Umbilical cord (tissue), 2 donors: ENCODE measurements around the gene IRF3. TPM values are rescaled to one million over a fixed set of nuclear protein-coding genes. Genes with fewer than 3 reads are reported as not detected.

Experiments used
- DNase-seq: peaks from one replicate; pipeline ENCODE4 v3.0.0-alpha.2; 2015; ENCODE audit warnings: low spot score
- total RNA-seq: library from RNA; depleted of rRNA; stranded (reverse); fragments of >200 nt; gene quantifications from one replicate; pipeline ENCODE4 v1.2.3, GENCODE V29; 2014; ENCODE audit warnings: low replicate concordance; ENCODE audit not compliant: insufficient read depth

Gene IRF3
- total RNA-seq, 1 donor from 2014 or later = 102 TPM

DNA sequence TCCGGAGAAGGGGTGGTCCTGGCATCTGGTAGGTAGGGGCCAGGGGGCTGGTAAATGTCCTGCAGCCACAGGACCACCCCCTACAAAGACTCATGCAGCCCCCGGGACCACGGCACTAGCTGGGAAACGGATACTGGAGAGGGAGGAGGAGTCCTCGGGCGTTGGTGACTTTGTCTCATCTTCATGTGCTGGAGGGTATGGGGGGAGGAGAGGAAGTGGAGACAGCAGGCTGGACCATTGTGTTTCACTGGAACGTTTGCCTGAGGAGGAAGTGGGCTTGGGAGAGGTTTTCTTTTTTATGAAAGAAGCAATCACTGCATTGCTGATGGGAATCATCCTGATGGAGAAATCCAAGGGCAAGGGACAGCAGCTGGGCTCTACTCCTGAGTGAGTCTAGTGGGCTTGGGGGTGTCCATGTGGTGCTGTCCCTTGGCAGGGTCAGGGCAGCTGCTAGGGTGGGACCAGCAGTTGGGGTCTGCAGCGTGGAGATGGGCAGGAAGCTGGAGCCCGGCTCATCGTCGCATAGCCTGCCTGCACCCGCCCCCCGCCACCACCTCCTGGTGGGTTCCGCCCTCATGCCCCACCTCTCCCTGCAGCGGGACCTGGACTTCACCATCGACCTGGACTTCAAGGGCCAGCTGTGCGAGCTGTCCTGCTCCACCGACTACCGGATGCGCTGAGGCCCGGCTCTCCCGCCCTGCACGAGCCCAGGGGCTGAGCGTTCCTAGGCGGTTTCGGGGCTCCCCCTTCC is 22.1 kb upstream of the IRF3 start:
- no peak for DNase-seq

- no peak for DNase-seq
These were observed 21.5 kb upstream of the IRF3 start for GRCh38 chr19:49687150-49687549.

DNA sequence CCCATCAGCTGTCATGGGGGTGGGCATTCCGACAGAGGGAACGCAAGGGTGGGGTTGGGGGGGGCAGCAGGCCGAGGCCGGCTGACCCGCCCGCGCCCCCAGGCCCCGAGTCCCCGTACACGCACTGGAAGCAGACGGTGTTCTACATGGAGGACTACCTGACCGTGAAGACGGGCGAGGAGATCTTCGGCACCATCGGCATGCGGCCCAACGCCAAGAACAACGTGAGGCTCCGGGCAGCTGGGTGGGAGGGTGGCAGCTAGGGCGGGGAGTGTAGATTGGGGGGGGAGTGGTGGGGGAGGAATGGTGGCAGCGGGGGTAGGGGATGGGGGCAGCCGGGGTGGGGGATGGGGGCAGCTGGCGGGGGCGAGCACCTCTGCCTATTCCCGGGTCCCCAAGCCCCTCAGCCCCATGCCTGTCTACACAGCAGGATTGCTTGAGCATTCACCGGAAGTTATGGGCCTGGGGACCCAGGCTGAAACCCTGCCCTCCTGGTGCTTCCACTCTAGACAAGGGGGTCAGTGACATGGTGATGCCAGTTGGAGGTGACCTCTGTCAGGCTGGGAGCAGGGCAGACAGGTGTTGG is 20.9 kb upstream of the IRF3 start:
- no peak for DNase-seq

DNA sequence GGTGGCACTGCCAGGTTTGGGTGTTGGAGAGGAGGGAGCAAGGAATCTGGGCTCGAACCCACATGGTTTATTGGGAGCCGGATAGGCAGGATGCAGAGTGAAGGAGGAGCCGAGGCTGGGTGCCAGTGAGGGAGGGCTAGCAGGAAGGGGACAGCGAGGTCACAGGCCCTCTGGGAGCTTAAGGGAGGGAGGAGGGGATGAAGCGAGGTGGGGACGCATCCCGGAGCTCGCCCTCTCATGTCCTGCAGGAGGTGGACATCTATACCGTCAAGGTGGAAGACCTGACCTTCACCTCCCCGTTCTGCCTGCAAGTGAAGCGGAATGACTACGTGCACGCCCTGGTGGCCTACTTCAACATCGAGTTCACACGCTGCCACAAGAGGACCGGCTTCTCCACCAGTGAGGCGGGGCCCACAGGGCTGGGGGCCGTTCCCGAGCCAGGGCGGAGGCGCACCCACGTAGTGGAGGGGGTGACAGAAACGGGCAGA is 20.2 kb upstream of the IRF3 start:
- no peak for DNase-seq

DNA sequence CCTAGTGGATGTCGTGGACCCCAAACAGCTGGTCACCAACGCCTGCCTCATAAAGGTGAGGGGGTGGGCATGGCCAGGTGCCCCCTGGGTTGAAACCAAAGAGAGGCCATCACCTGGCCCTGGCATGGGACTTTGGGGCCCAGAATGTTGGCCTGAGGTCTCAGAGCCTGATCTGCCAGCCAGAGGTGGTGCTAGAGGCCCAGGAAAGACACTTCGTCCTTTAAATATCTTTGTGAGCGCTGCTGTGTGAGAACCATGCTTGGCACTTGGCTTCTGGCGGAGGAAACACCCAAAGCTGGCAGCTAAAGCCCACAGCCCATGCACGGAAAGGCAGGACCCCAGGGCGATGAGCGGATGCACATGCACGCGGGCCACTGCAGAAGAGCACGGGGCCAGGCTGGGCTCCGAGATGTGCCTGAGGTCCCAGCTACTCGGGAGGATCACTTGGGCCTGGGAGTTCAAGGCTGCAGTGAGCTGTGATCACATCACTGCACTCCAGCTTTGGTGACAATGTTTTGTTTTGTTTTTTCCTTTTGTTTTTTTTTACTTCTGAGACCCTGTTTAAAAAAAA is 19.4 kb upstream of the IRF3 start:
- no peak for DNase-seq

DNA sequence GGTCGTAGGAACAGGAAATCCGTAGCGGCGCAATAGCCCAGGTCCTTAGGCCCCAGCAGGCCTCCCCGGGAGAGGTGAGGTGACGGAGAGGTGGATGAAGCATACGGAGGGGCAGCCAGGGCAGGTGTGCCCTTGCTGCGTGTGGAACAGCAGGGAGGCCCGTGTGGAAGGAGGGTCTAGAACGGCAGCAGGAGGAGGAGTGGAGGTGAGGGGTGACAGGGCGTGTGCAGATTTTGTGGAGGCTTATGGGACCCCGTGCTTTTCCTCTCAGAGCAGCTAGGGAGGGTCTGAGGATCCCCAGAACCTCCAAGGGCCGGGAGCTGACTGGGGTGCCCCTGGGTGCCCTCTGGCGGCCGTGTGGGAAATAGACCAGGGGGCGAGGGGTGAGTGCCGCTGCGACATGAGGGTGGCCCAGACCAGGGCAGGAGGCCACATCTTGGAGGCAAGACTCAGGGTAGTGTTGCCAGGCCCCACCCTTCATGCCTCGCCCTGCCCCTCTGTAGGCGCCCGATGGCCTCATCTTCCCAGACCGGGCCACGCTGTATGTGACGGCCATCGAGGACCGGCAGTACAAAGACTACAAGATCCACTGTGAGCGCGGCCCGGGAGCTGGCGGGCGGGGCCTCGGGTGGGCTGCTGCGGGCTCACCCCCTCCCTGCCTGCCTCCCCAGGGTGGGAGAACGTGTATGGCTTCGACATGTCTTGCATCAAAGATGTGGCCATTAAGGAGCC is 18.8 kb upstream of the IRF3 start:
- no peak for DNase-seq

- no peak for DNase-seq
These were observed 18.2 kb upstream of the IRF3 start for GRCh38 chr19:49683814-49684250.

DNA sequence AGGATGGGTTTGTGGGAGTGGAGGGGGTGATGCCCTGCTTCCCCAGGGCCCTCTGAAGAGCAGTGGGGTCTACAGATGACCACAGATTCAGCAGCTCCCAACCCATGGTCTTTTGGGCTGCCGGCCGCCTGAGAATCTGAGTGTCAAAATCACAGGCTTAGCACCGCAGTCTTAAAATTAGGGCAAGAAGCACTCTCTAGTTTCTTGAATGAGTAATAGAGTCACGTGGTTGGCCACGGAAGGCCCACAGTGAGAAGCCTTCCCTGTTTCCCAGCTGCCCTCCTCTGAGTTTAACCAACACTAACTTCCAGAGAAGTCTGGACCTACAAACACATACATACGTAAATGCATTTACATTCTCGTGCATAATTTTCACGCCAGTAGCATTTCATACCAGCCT is 16.6 kb upstream of the IRF3 start:
- DNase-seq = no peak

GRCh38 chr19:49681830-49682229 is 16.2 kb upstream of the IRF3 start:
- DNase-seq = no peak

GRCh38 chr19:49680421-49681351 is 15.0 kb upstream of the IRF3 start:
- peak; percentile 91 for DNase-seq

GRCh38 chr19:49679771-49680413 is 14.2 kb upstream of the IRF3 start:
- DNase-seq = no peak

- DNase-seq = no peak
These were observed 13.5 kb upstream of the IRF3 start for GRCh38 chr19:49678985-49679770.

- DNase-seq = peak; percentile 79
These were observed 12.4 kb upstream of the IRF3 start for GRCh38 chr19:49677901-49678674.

DNA sequence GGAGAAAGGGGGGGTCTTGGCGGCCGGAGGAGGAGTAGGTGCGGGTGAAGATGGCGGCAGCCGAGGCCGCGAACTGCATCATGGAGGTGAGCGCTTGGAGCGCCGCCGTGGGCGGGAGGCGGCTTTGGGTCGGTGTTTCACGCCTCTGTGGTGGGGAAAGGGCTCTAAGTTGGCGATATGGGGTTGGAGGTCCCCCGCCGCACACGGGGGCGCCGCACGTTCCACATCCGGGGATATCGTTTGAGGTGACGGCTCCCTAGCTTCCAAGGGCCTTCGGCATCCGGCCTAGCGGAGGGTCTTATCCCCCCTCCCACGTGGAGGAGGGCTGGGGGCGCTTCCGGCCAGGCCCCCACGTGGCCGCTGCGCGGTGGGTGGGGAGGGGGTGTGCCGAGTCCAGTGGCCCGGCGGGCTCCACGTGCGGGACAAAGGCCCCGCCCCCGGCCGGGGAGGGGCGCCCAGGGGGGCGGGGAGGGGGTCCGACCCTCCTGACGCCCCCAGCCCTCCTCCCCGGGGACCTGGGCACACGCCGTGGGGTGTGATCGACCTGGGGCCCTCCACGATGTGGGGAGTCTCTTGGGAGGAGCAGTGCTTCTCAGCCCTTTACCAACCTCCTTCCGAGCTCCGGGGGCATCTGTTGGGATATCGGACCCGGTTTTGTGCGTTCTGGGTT is 11.7 kb upstream of the IRF3 start, which contains the start of gene PRMT1:
PRMT1 (plus strand) TSS at position 41 of the 670 bp plus-strand sequence; CDS start at position 51, 10 bp downstream.
- DNase-seq = peak; percentile 56

DNA sequence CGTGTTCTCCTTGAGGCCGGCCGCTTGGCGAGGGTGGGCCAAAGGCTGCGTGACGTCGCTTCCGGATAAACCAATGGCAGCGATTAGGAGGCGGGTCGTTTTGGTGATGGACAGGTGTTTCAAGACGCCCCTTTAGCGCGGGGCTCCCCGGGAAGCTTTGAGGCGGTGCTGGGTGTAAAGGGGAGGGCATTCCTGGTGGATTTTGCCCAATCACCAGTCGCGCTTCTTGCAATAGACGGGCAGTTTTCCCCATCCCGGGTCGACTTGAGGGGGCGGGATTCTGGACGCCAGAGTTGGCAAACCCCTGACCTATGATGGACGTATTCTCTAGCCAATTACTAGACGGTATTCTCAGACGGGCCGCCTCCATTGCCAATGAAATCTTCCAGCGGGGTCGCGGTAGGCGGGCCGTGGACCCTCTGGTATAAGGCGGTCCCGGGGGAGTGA is 11.2 kb upstream of the IRF3 start:
- DNase-seq = peak; percentile 100

- no peak for DNase-seq
These were observed 10.6 kb upstream of the IRF3 start for GRCh38 chr19:49676136-49676783.

DNA sequence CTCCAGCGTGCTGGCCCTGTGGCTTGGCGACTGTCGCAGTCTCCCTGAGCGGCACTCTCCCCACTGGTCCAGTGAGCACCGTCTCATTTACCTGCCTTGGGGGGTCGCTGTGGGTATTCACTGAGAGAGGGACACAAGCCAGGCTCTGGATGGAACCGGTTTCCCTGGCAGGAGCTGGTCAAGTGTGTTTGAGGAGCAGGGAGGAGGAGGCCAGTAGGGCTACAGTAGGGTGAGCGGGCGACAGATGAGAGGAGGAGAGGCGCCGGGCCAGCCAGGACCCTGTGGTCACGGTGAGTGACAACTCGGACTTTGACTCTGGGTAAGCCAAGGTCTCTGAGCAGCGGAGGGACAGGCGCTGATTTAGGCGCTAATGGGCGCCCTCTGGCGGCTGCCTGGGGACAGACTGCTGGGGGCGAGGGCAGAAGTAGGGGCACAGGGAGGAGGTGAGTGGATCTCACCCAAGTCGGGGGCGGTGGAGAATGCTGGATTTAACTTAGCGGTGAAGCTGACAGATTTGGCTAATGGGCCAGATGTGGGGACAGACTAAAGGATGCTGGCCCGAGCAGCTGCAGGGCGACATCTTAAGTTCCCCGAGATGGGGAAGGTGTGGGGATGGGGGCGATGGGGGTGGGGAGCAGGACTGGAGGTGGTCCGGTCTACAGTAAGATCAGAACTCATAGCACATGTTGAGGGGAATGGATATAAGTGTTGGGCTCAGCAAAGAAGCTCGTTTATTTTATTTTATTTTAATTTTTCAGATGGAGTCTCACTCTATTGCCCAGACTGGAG is 6.7 kb upstream of the IRF3 start:
- peak; percentile 57 for DNase-seq
